ENCODE data around the gene CHMP5. TPM values are rescaled to one million over a fixed set of nuclear protein-coding genes. Genes with fewer than 3 reads are reported as not detected.

Gene CHMP5
- total RNA-seq, 1 experiment from 2014 or later = 63.0 TPM

DNA sequence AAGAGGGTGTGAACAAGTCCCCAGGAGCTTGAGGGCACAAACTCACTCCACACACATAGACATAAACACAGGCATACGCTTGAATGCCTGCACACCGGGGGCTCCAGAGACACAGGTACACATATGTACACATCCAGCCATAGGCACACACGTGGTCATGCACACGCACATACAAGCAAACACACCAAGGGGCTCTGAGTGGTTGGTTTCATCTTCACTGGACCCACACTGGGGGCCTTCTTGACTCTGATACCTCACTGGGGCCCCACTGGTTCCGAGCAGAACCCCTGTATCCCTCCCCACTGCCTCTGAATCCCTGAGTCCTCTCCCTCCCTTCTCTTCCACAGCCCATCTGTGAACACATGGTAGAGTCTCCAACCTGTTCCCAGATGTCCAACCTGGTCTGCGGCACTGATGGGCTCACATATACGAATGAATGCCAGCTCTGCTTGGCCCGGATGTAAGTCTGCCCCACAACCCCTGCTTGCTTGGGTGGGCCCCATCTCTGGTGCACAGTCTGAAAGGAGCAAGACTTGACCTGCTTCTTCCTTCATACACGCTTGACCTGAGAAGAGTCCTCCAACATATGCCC, 18.5 kb upstream of the CHMP5 start:
- Histone ChIP-seq H3K4me3 (no peak overlapping the region), H3F3A (ENCODE audit: insufficient read depth, low read depth) (no peaks in the 10 kb centered on the region), H3K36me3 (ENCODE audit: low read depth) (no peaks in the 10 kb centered on the region), H3K4me2 (no peak overlapping the region), H4K20me1 (ENCODE audit: insufficient read depth) (no peaks in the 10 kb centered on the region), H3K4me1 (replicated peaks; ENCODE audit: insufficient read depth) (no peaks in the 10 kb centered on the region), H3K9me2 (ENCODE audit: insufficient read depth) (no peaks in the 10 kb centered on the region), H3K9me3 (ENCODE audit: insufficient read depth, low read depth) (no peaks in the 10 kb centered on the region), H2AFZ (no peak overlapping the region), H3K27ac (no peak overlapping the region), H3K79me2 (ENCODE audit: low read depth) (no peaks in the 10 kb centered on the region), H3K27me3 (ENCODE audit: insufficient read depth, low read depth) (no peaks in the 10 kb centered on the region)
- TF ChIP-seq, protein P1, sequence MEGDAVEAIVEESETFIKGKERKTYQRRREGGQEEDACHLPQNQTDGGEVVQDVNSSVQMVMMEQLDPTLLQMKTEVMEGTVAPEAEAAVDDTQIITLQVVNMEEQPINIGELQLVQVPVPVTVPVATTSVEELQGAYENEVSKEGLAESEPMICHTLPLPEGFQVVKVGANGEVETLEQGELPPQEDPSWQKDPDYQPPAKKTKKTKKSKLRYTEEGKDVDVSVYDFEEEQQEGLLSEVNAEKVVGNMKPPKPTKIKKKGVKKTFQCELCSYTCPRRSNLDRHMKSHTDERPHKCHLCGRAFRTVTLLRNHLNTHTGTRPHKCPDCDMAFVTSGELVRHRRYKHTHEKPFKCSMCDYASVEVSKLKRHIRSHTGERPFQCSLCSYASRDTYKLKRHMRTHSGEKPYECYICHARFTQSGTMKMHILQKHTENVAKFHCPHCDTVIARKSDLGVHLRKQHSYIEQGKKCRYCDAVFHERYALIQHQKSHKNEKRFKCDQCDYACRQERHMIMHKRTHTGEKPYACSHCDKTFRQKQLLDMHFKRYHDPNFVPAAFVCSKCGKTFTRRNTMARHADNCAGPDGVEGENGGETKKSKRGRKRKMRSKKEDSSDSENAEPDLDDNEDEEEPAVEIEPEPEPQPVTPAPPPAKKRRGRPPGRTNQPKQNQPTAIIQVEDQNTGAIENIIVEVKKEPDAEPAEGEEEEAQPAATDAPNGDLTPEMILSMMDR (conservative IDR thresholded peaks at IDR 0.05) = no peak
- no peak for TF ChIP-seq EZH2 (IDR thresholded peaks at IDR 0.05; ENCODE audit: low read depth)
- intact Hi-C loops (cut with micrococcal nuclease; ENCODE audit: unreplicated experiment) = no loop called here
- CTCF ChIA-PET = no interaction called here
- DNase-seq = no peak
- POLR2A ChIA-PET (ENCODE audit: unreplicated experiment) = no interaction called here
- BruUV-seq (replicated peaks) = no TSS peak

DNA sequence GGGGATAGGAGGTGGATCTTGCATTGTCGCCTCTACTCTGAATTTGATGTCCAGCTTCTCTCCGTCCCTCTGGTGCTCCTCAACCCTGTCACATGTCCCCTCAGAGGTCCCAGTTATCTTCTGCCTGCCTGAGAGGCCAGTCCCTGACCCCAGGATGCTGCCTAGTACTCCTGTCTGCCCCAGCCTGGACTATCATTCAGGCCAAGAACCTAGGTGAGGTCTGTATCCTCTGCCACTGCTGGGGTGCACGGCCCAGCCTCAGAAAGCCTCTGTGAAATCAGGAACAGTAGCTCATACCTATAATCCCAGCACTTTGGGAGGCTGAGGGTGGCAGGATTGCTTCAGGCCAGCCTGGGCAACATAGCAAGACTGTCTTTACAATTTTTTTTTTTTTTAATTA, 16.2 kb upstream of the CHMP5 start:
- TF ChIP-seq EZH2 (IDR thresholded peaks at IDR 0.05; ENCODE audit: low read depth) = no peak
- TF ChIP-seq, protein P1 (conservative IDR thresholded peaks at IDR 0.05) = no peak
- no peaks in the 10 kb centered on the region for H3K9me3 ChIP-seq (ENCODE audit: insufficient read depth, low read depth)
- no peak for DNase-seq
- intact Hi-C loops (cut with micrococcal nuclease; ENCODE audit: unreplicated experiment) = no loop called here
- H3K79me2 ChIP-seq (ENCODE audit: low read depth) = no peaks in the 10 kb centered on the region
- ChIA-PET POLR2A (ENCODE audit: unreplicated experiment) (no interaction called here), CTCF (no interaction called here)
- no TSS peak for BruUV-seq (replicated peaks)
- H3F3A ChIP-seq (ENCODE audit: insufficient read depth, low read depth) = no peaks in the 10 kb centered on the region
- no peaks in the 10 kb centered on the region for H3K27me3 ChIP-seq (ENCODE audit: insufficient read depth, low read depth)
- no peak overlapping the region for H2AFZ ChIP-seq
- H3K4me1 ChIP-seq (replicated peaks; ENCODE audit: insufficient read depth) = no peaks in the 10 kb centered on the region
- no peak overlapping the region for H3K4me2 ChIP-seq
- no peaks in the 10 kb centered on the region for H4K20me1 ChIP-seq (ENCODE audit: insufficient read depth)
- H3K4me3 ChIP-seq = no peak overlapping the region
- no peak overlapping the region for H3K27ac ChIP-seq
- H3K9me2 ChIP-seq (ENCODE audit: insufficient read depth) = no peaks in the 10 kb centered on the region
- H3K36me3 ChIP-seq (ENCODE audit: low read depth) = no peaks in the 10 kb centered on the region

DNA sequence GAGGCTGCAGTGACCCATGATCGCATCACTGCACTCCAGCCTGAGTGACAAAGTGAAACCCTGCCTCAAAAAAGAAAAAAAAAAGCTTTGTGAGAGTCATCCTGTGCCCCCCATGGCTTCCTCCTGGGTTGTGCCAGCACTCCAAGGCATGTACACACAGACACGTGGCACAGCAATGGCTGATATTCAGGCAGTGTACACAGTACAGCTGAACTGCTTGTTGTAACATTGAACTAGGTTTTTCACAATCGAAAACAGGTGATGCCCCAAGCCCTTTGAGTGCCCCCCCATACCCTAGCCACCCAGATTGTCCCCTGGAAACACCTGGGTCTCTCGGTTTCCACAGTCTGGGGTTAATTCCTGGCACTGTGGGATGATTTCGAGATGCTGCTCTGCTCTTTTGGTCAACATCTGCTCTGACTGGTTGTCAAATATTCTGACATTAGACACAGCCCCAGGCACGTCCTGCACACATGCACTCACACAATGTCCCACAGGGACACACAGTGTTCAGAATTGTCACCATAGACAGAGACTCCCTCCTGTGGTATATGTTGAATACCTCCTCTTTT, 15.7 kb upstream of the CHMP5 start:
- Histone ChIP-seq H3F3A (ENCODE audit: insufficient read depth, low read depth) (no peaks in the 10 kb centered on the region), H3K36me3 (ENCODE audit: low read depth) (no peaks in the 10 kb centered on the region), H3K27ac (no peak overlapping the region), H3K27me3 (ENCODE audit: insufficient read depth, low read depth) (no peaks in the 10 kb centered on the region), H3K4me2 (no peak overlapping the region), H3K4me1 (replicated peaks; ENCODE audit: insufficient read depth) (no peaks in the 10 kb centered on the region), H3K4me3 (no peak overlapping the region), H3K9me2 (ENCODE audit: insufficient read depth) (no peaks in the 10 kb centered on the region), H4K20me1 (ENCODE audit: insufficient read depth) (no peaks in the 10 kb centered on the region), H3K9me3 (ENCODE audit: insufficient read depth, low read depth) (no peaks in the 10 kb centered on the region), H3K79me2 (ENCODE audit: low read depth) (no peaks in the 10 kb centered on the region), H2AFZ (no peak overlapping the region)
- no peak for TF ChIP-seq EZH2 (IDR thresholded peaks at IDR 0.05; ENCODE audit: low read depth)
- TF ChIP-seq, protein P1 (conservative IDR thresholded peaks at IDR 0.05) = no peak
- CTCF ChIA-PET = no interaction called here
- intact Hi-C loops (cut with micrococcal nuclease; ENCODE audit: unreplicated experiment) = no loop called here
- BruUV-seq (replicated peaks) = no TSS peak
- POLR2A ChIA-PET (ENCODE audit: unreplicated experiment) = no interaction called here
- no peak for DNase-seq

Data from PC-9 (cell line).